Activated CD8-positive, alpha-beta memory T cell treated with anti-CD3 and anti-CD28 coated beads, Interleukin-2, amount 50 U/mL, for 48 hours (primary cell): Measurements from ENCODE around the gene KCNG1.

ENCODE experiments used
- DNase-seq: peaks from one replicate; pipeline ENCODE4 v3.0.0-alpha.2; 2020

KCNG1 gene

DNA sequence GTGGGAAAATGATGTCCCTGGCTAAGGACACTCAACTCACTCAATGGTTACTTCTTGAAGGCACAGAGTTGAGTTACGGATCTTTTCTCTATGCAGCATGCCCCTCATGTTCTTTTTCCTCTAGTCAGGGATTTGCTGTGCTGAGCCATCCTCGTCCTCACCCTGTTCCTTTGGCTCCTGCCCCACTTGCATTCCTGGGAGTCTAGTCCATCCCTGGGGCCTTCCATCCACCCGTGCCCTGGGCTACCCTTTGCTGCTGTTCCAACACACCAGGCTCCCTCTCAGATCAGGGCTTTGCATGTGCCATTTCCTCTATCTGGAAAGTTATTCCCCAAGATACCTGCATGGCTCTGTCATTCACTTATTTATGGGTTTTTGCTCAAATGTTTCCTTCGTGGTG, 13.3 kb upstream of the KCNG1 start:
- no peak for DNase-seq

DNA sequence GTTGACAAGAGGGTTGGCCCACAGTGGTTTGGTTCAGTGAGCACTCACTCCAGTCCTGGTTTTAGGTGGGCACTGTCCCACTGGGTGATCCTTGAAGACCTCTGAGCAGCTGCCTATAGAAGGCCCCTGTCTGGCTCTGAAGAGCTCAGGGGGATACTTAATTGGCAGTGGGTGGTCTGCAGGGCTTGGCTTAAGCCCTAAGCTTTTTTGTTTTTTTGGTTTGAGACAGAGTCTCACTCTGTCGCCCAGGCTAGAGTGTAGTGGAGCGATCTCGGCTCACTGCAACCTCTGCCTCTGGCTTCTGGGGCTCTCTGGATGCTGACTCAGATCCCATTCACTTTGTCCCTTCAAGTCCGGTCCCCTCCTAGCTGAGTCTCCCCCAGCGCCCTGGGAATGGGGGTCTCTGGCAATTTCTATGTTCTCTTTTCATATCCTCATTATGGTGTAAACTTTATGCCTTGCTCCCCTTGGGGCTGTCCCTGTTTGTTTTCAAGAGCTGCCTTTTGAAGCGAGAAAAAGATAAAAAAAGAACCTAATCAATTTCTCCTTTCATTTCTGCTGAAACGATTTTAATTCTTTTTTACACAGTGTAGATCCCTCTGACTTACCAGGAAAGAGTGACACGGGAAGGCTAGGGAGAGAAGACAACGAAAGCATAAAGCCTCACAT, 12.2 kb upstream of the KCNG1 start:
- no peak for DNase-seq

DNA sequence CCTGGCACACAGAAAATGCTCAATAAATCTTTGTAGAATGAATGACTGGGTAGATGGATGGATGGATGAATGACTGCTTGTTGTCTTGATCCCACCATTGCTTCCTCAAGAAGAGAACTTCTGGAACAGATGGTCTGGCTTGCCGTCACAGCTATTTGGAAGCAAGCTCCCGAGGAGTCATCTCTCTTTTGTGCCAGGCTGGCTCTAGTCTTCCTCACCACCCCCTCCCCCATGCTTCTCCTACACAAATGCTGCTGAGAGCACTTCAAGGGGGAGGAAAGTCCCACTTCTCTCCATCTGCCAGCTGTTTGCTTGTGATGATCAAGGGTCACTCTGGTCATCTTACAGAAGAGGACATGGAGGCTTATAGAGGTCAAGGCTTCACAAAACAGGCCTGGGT, 11.6 kb upstream of the KCNG1 start:
- no peak for DNase-seq

DNA sequence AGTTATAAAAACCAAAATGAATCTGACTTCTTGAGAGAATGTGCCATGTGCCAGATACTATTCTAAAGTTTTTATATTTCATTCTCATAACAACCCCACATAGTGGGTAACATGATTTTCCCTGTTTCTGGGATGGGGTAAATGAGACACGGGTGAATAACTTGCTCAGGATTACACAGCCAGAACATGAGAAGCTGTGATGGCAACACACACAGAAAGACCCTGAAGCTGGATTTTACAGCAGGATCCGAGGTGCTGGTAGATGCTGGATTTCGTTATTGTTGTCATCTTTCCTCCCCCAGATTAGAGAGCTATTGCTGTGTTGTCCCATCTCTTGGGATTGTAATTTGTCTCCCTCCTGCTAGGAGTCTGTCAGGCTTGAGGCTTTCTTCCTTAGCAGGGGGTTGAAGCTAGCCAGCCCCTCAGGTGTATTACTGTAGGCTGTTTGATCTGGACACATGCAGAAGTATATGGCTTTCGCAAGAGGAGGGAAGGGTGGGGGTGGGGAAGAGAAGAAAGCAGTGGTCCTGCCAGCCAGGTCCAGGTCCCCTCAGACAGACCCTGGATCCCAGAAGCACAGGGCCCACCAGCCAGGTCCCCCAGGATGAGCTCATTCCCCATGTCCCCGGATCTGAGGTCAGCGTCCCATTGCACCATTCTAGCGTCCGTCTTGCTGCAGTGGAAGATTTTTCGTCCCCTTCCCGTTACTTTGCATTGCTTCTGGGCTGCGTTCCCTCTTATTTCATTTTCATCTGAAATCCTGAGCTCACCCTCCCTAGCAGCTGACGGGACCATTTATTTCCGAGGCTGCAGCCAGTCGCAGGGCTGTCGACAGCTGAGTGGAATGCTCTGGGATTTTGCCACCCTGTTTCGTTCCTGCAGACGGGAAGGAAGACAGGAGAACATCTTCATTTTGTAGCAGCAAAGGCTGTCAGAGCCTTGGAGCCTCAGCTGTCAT, 7.3 kb upstream of the KCNG1 start:
- DNase-seq, result no peak

DNA sequence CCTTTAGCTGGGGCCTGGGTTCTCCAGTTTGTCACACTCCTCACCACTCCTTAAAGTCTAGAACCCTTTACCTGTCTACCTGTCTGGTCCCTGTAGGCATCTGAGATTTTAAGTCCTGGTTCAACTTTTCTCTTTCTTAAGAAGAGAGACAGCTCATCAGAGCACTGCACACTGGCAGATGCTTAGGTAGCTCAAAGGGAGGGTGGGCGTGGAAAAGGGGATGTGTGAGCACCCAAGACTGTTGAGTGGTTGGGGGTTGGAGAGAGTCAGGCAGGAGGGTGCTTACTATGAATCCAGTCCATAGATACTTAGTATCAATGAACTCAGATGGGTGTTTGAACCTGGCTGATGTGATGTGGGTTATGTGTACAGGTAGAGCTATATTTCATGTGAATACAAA, 6.6 kb upstream of the KCNG1 start:
- DNase-seq, result no peak

DNA sequence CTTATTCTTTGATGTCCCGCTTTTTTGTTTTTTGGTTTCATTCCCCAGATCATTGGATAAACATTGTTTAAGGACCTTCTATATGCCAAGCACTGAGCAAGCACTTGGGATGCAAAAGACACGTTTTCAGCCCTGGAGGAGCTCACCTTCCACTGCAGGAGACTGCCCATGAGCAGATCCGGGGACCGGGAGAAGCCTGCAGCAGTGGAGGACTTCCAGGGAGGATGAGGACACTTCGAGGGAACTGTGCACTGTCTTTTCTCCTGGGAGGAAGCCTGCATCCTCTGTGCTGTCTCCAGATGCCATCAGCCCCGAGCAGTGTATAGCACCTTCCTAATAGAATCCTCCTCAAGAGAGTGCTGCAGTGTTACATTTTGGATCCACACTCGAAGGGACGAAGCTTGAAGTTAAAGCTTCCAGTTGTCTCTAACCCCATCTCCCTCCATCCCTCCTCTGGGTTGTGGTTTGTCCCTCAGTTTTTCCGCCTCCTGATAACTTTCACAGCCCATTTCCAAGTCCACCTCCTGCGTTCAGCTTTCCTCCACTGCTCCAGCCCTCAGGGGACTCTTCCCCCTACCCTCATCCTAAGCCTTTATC, 5.8 kb upstream of the KCNG1 start:
- DNase-seq, result no peak

DNA sequence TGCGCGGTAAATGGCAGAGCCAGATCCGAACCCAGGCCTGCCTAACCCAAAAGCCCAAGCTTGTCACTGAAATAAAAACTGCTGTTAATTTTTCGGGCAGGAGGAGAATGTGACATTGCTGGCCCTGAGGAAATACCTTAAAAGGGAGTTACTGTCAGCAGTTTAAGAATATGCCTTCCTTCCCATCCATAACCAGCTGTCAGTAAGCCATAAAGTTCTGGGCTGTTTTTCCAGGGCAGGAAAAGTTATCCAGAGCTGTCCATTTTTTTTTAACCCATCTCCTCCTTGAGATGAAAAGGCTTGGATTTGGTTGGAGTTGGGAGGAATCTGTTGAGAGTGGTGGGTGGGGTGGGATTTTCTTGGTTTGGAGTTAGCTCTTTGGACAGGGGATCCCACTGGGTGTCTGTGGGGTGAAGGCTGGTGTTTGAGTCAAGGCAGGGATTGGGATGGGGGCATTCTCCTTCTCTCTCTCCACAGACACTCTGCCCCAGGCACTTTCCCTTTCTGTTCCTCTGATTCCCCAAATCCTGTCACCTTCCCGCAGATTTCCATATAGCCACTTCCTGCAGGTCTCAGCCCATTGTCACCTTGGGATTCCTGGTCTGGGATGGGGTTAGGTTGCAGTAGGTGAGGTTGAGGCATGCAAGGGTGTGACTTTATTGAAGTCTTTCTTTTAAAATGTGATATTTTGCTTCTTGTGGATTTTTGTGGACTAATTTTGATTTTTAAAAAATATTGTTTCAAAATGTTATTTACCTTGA, 4.3 kb upstream of the KCNG1 start:
- DNase-seq, result no peak

DNA sequence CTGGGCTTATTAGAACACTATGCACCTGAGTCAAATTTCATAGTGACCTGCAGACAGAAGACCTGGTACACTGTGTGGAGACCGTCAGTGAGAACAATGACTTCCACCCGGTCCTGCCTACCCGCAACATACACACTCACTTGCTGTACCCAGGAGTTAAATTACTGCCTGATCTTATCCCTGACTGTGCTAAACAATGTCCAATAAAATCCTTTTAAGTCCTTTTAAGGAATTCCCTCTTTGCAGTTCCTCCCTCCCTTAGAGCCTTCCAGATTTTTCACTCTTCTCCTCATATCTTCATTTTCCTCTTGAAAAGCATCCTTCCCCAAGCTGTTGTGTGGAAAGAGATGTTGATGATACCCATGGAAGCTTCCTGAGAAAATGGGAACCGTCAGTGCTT, 3.4 kb upstream of the KCNG1 start:
- DNase-seq, result no peak

DNA sequence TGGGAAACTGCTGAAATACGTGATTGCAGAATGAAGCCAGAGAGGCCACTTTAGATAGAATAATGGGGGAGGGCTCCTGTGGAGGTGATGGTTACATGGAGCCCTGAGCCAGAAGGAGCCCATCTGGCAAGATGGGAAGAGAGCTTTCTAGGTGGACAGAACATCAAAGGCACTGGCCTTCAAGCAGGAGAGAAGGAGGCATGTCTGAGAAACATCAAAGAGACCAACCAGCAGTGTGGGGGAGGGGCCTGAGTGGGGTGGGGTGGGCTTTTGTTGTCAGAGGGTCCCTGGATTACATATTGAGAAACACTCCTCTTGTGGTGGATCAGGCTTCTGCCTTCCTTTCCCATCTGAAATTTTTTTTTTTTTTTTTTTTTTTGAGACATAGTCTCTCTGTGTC, 1.9 kb upstream of the KCNG1 start:
- DNase-seq, result no peak

DNA sequence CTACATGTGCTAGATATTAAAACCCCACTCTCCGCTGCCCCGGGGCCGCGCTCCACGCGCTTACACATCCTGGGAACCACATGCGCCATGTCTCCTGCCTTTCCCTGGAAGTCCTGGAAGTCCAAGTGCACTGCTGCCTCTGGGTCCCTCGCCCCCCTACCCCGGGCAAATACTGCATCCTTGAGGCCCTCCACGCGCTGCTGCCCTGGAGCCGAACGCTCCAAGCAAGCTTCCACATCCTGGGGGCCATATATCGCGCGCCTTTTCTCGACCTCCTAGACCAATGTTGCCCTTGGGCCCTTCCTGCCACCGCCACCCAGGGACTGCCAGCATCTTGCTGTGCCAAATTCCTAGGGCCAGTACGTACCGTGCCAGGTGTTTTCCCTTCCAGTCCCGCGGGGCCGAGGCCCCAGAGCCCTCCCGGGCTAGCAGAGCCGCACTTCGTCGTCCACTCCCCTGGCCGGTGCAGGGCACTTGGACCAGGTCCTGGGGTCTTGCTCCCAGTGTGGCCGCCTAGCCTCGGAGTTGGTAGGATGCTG, 779 bp upstream of the KCNG1 start:
- DNase-seq, result no peak

DNA sequence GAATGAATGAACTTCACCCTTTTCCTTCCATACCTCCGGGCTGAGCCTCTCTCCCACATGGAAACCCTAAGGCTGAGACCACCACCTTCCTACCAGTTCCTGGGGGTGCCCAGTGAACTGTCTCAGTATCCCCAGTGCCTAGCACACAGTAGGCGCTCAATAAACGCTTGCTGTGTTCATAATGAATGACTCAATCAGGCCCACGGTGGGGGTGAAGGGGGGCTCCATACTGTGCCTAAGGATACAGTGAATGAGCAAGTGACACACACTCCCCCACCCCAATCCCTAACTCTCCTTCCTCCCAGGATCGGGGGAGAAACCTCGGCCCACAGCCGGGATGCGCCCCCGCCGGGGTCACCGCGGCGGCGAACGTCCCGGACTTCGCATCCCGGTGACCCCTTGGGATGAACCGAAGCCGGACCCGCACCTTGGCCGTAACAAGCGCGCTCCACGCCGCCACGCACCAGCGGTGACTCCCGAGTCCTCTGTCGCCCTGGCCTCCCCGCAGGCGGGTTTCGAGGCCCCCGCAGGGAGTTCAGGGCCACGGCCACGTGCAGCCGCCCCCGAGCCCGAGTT, 592 bp downstream of the KCNG1 start:
- no peak for DNase-seq

DNA sequence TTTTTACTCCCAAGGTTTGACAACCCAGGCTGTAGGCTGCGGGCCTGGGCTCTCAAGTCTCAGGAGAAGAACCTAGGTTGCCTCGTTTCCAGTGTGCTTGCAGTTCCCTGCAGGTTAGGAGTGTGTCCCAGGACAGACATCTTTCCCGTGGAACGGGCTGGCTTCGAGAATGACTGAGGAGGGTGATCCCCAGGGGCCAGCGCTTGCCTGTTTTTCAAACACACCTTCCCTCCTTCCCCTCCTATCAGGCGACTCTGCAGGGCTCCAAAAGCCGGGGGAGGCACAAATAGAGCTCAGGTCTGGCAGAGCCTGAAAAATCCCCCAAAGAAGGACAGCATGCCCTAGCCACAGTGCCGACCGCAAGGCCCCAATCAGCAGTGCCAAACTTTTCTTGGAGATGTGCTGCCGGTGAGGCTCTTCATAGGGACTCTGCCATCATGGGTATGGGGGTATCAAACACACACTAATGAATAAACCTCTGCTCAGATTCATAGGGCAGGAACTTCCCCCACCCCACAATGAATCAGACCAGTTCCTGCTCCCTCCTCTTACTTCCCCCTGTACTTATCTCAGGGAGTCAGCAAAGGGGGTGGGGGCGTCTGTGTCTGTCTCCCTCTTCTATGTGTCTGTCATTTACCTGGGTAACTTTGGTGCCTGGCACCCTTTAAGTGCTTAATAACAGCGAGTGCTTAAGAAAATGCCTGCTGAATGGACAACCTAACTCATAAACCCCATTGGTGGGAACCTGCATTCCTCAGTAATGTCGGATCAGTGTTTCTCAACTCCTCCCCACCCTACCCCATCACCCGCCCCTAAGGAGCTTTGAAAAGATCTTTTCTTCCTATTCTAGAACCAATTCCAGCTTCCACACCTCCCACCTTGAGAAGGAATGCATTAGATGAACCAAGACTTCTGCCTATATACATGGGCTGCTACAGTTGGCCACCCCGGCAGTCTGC, 1.6 kb downstream of the KCNG1 start:
- no peak for DNase-seq

DNA sequence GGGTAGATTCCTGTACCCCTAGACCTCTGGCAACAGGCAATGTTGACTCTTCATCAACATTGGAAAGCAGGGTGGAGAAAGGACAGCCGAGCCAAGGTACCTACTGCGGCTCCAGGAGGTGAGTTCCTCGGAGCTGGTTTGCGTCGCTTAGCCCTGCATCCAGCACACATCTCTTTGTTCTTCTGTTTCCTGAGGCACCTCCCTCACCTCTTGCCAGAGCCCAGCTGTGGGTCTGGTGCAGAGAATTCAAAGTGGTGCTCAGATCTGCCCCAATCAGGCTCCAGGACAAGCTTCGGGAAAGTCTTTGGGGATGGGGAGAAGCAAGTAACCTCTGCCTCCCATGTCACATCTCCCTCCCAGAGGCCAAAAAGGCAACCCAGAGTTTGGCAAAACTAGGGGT, 2.2 kb downstream of the KCNG1 start:
- no peak for DNase-seq

DNA sequence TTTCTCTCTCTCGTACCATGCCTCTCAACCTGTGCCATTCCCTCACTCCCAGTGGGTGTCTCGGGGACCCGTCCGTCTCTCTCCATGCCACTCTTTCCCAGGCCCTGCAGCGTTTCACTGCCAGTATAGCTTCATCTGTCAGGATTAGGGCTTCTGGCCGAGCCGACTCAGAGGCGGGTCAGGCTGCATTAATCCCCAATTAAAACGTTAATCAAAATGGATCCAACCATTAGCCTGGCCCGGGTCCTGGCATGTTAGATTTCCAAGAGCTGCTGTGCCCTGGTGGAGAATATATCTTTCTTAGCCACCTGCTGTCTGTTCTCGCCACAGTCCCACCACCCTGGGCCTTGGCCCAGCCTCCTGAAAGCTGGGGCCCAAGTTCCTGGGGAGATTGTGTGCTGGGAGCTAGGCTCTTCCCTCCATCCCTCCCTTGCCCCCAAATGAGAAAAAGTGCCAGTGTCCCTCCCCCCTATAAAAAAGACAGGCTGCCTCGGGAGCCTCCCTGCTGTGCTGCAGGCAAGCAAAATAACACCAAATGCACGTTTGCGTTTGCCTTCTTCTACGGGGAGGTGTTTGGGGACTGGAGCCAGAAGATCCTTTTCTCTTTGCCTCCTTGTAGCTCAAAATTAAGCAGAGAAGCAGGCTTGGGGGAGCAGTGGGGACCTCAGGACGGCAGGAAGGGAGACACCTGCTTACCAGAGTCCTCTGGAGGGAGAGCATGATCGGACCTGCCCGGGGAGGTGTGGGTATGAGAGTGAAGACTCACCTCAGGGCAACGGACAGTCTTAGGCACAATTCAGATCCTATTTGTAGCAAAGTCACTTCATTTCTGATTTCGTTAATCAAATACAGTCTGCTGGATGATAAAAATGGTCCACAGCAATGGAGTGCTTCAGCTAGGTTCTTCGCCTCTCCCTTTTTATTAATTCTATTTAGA, 3.0 kb downstream of the KCNG1 start:
- DNase-seq, result no peak

DNA sequence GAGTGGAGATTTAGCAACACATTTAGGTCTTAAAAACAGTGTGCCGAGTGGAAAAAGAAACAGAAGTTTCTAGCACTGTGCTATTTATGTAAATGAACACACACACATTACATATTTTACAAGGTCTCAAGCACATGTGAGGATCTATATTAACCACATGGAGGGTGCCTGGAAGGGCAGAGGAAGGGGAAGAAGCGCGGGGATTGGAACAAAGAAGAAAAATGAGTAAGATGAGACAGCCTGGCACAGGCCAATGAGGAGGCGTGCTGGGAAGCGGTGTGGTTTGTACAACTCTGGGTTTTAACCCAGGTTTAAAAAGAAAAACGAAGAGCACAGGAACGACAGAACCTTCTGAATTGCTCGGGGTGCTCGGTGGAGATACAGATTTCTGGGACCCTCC, 5.7 kb downstream of the KCNG1 start:
- no peak for DNase-seq

DNA sequence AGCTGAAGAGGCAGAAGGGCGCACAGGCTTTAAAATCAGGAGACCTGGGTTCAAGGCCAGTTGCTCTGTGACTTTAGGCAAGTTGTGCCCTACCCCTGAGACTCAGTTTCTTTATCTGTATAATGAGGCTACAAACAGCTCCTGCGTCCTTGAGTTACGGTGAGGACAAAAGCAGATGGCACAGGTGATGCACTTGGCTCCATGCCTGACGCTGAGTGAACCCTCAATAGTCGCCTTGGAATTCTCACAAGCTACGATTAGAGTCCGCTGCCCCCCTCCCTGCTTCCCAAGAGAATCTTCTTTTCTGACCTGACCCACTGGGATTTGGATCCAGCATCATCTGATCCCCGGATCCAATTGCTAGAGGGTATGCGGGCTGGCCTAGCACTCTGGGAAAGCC, 6.4 kb downstream of the KCNG1 start:
- DNase-seq, result no peak

DNA sequence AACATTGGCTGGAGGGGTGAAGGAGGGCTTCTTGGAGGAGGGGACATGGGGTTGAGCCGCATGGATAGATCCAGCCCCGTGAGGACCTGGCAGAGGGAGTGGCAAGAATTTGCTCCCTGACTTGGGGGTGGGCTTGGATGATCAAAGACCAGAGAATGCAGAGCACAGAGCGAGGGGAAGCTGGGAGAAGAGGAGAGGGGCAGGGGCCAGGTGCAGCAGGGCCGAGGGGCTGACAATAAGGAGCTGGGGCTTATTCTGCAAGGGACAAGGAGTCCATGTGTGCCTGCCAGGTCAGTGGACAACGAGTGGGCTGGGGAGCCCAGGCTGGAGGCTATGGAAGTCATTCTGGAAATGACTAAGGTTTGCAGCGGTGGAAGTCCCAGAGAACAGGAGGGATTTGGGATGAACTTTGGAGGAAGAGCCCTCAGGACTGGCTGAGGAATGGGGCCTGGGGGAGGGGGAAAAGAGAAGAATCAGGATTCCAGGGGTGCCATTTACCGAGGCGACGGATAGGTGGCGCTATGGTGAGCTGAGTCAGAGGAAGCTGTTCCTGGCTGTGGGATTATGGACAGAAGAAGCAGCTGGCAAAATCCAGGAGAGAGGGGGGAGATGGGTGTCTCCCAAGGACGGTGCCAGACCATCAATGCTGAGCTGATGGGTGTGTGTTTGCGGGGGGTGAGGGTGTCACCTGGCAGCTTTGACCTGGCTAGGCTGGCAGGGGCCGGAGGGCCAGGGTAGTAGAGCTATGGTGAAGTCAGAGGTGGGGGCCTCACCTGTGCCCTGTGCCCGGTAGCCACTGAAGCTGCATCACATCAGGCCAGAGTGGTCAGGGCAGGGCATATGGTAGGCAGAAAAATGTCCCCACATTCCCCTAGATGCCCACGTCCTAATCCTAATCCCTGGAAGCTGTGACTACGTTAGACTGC, 7.8 kb downstream of the KCNG1 start:
- DNase-seq, result peak; percentile 68

DNA sequence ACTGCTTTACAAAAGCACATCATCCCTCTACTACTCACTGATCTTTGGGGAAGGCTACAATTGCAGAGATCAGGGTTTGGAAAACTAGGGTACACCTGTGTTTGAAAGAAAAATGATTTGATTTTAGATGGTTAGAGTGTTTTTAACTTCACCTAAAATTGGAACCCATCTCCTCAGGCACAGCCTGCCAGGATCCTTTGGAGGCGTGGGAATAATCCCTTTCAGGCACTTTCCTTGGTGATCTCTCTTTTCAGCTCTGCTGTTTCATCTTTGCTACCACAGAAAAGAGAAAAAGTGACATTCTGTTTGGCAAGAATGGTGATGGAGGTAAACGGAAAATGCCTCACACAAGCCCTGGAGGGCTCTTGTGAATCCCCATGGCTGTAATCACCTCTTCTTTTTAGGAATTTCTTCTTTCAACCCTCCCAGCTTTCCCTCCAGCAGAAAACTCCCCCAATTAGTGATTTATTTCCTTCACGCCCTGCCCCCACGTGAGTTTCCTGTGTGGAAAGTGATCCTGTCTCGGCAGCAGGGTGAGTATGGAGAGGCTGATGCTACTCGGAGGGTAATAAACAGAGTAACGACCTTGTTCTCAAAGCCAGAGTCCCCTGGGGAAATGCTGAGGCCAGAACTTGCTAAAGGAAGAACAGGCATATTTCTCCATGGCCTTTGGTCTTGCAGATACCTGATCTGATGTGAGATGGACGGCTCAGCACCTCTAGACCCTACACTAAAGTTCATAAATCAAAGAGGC, 9.2 kb downstream of the KCNG1 start:
- DNase-seq, result no peak
